Measurements from ENCODE around the gene GEMIN5.

- TF ChIP-seq GATA2 (IDR thresholded peaks at IDR 0.05; ENCODE audit: low read depth, low read length) (no peak), GATA3 (IDR thresholded peaks at IDR 0.05; ENCODE audit: low read depth, low read length) (no peak)
Measured at GRCh38 chr5:154901913-154902312, 36.1 kb downstream of the GEMIN5 start.

All from SH-SY5Y (cell line).